Activated CD4-positive, CD25-positive, alpha-beta regulatory T cell (primary cell): ENCODE data around the gene ZNF324B.
"Not testable (repeated sequence)": the region's sequence is repeated elsewhere in the genome, so short reads cannot be mapped to it uniquely, and the experiment has no call there.

ENCODE experiments used
- DNase-seq, 4 experiments: peaks; one replicate each; lab custom pipeline; 2025; lab: John Stamatoyannopoulos, UW

Gene ZNF324B

GRCh38 chr19:58480481-58480830 is 29.0 kb downstream of the ZNF324B start:
- DNase-seq: no peak

GRCh38 chr19:58480831-58481230 is 29.4 kb downstream of the ZNF324B start:
- DNase-seq: no peak

GRCh38 chr19:58482372-58482771 is 30.9 kb downstream of the ZNF324B start:
- DNase-seq: no peak

- no peak for DNase-seq
Measured at GRCh38 chr19:58483776-58484175, 32.4 kb downstream of the ZNF324B start.

GRCh38 chr19:58484349-58484748 is 32.9 kb downstream of the ZNF324B start:
- not testable (repeated sequence) for DNase-seq

GRCh38 chr19:58491393-58491792 is 40.0 kb downstream of the ZNF324B start:
- DNase-seq: no peak

GRCh38 chr19:58492265-58492664 is 40.8 kb downstream of the ZNF324B start:
- no peak for DNase-seq

GRCh38 chr19:58497634-58498170 is 46.3 kb downstream of the ZNF324B start:
- no peak for DNase-seq

GRCh38 chr19:58498316-58499020 is 47.0 kb downstream of the ZNF324B start:
- DNase-seq: no peak

GRCh38 chr19:58499021-58499927 is 47.9 kb downstream of the ZNF324B start:
- peak; percentile 85 to 98 (median 91) for DNase-seq

GRCh38 chr19:58500242-58500641 is 48.8 kb downstream of the ZNF324B start:
- DNase-seq: no peak
